Measurements from ENCODE around the gene ARHGAP23.

ARHGAP23 gene

GRCh38 chr17:38544175-38544838, 116.0 kb downstream of the ARHGAP23 start:
- H3K9me3 ChIP-seq (ENCODE audit: insufficient read depth, low read depth, low read length), result no peaks in the 10 kb centered on the region
- no peak overlapping the region for H3K4me3 ChIP-seq (ENCODE audit: low read length, poor library complexity, severe bottlenecking)
- H3K27me3 ChIP-seq (ENCODE audit: insufficient read depth, low read length, poor library complexity, severe bottlenecking), result no peaks in the 10 kb centered on the region
- H3K9me2 ChIP-seq (replicated peaks; ENCODE audit: low read depth, low read length), result no peaks in the 10 kb centered on the region
- H3K36me3 ChIP-seq (ENCODE audit: insufficient read depth, low read length), result no peaks in the 10 kb centered on the region
- TF ChIP-seq EZH2phosphoT487 (IDR thresholded peaks at IDR 0.05; ENCODE audit: borderline replicate concordance), result no peak
- TF ChIP-seq CTCF (conservative IDR thresholded peaks at IDR 0.05; ENCODE audit: low read length), result no peak
- H3K79me2 ChIP-seq (ENCODE audit: insufficient read depth, low read length), result no peaks in the 10 kb centered on the region
- H3K9ac ChIP-seq (ENCODE audit: low read depth, low read length, poor library complexity, severe bottlenecking), result no peak overlapping the region
- H3F3A ChIP-seq (ENCODE audit: low read depth), result no peaks in the 10 kb centered on the region
- H3K4me1 ChIP-seq (ENCODE audit: insufficient read depth, low read length, poor library complexity, severe bottlenecking), result no peaks in the 10 kb centered on the region
- H2AFZ ChIP-seq (ENCODE audit: low read length), result no peak overlapping the region
- no peak overlapping the region for H3K4me2 ChIP-seq (ENCODE audit: low read depth, low read length, poor library complexity, severe bottlenecking)
- H4K20me1 ChIP-seq (ENCODE audit: insufficient read depth, low read length, poor library complexity, severe bottlenecking), result no peaks in the 10 kb centered on the region

- no peaks in the 10 kb centered on the region for H3K36me3 ChIP-seq (ENCODE audit: insufficient read depth, low read length)
- H3K4me1 ChIP-seq (ENCODE audit: insufficient read depth, low read length, poor library complexity, severe bottlenecking), result no peaks in the 10 kb centered on the region
- no peak overlapping the region for H2AFZ ChIP-seq (ENCODE audit: low read length)
- no peak overlapping the region for H3K4me3 ChIP-seq (ENCODE audit: low read length, poor library complexity, severe bottlenecking)
- H3F3A ChIP-seq (ENCODE audit: low read depth), result no peaks in the 10 kb centered on the region
- no peak overlapping the region for H3K9ac ChIP-seq (ENCODE audit: low read depth, low read length, poor library complexity, severe bottlenecking)
- TF ChIP-seq CTCF (conservative IDR thresholded peaks at IDR 0.05; ENCODE audit: low read length), result no peak
- no peak for TF ChIP-seq EZH2phosphoT487 (IDR thresholded peaks at IDR 0.05; ENCODE audit: borderline replicate concordance)
- H3K9me3 ChIP-seq (ENCODE audit: insufficient read depth, low read depth, low read length), result no peaks in the 10 kb centered on the region
- H3K9me2 ChIP-seq (replicated peaks; ENCODE audit: low read depth, low read length), result no peaks in the 10 kb centered on the region
- H3K4me2 ChIP-seq (ENCODE audit: low read depth, low read length, poor library complexity, severe bottlenecking), result no peak overlapping the region
- H3K27me3 ChIP-seq (ENCODE audit: insufficient read depth, low read length, poor library complexity, severe bottlenecking), result no peaks in the 10 kb centered on the region
- H4K20me1 ChIP-seq (ENCODE audit: insufficient read depth, low read length, poor library complexity, severe bottlenecking), result no peaks in the 10 kb centered on the region
- H3K79me2 ChIP-seq (ENCODE audit: insufficient read depth, low read length), result no peaks in the 10 kb centered on the region
Observed at GRCh38 chr17:38544839-38545209, 116.6 kb downstream of the ARHGAP23 start.

GRCh38 chr17:38545531-38546225, 117.4 kb downstream of the ARHGAP23 start:
- TF ChIP-seq CTCF (conservative IDR thresholded peaks at IDR 0.05; ENCODE audit: low read length) (no peak), EZH2phosphoT487 (IDR thresholded peaks at IDR 0.05; ENCODE audit: borderline replicate concordance) (no peak)
- no peaks in the 10 kb centered on the region for H3K36me3 ChIP-seq (ENCODE audit: insufficient read depth, low read length)
- H3K79me2 ChIP-seq (ENCODE audit: insufficient read depth, low read length), result no peaks in the 10 kb centered on the region
- H3K4me2 ChIP-seq (ENCODE audit: low read depth, low read length, poor library complexity, severe bottlenecking), result no peak overlapping the region
- no peaks in the 10 kb centered on the region for H3F3A ChIP-seq (ENCODE audit: low read depth)
- H3K4me1 ChIP-seq (ENCODE audit: insufficient read depth, low read length, poor library complexity, severe bottlenecking), result no peaks in the 10 kb centered on the region
- H3K9me2 ChIP-seq (replicated peaks; ENCODE audit: low read depth, low read length), result no peaks in the 10 kb centered on the region
- H3K9ac ChIP-seq (ENCODE audit: low read depth, low read length, poor library complexity, severe bottlenecking), result no peak overlapping the region
- H2AFZ ChIP-seq (ENCODE audit: low read length), result no peak overlapping the region
- no peaks in the 10 kb centered on the region for H4K20me1 ChIP-seq (ENCODE audit: insufficient read depth, low read length, poor library complexity, severe bottlenecking)
- no peaks in the 10 kb centered on the region for H3K27me3 ChIP-seq (ENCODE audit: insufficient read depth, low read length, poor library complexity, severe bottlenecking)
- no peaks in the 10 kb centered on the region for H3K9me3 ChIP-seq (ENCODE audit: insufficient read depth, low read depth, low read length)
- H3K4me3 ChIP-seq (ENCODE audit: low read length, poor library complexity, severe bottlenecking), result no peak overlapping the region
